NCI-H1048 (cell line): ENCODE results near the gene SPTBN5.

Experiments
- DNase-seq: peaks from one replicate; lab custom pipeline; 2025; lab: John Stamatoyannopoulos, UW

Gene SPTBN5

GRCh38 chr15:41866263-41866703 is 27.6 kb downstream of the SPTBN5 start:
- DNase-seq, result no peak

GRCh38 chr15:41865490-41866055 is 28.3 kb downstream of the SPTBN5 start:
- DNase-seq, result no peak

- DNase-seq, result no peak
Observed at GRCh38 chr15:41862515-41863116, 31.2 kb downstream of the SPTBN5 start.

GRCh38 chr15:41861736-41862356 is 32.0 kb downstream of the SPTBN5 start:
- no peak for DNase-seq

- no peak for DNase-seq
Observed at GRCh38 chr15:41860049-41860828, 33.6 kb downstream of the SPTBN5 start.

- no peak for DNase-seq
Observed at GRCh38 chr15:41858756-41859155, 35.1 kb downstream of the SPTBN5 start.

GRCh38 chr15:41857316-41857715 is 36.5 kb downstream of the SPTBN5 start:
- no peak for DNase-seq

GRCh38 chr15:41856716-41857115 is 37.1 kb downstream of the SPTBN5 start:
- DNase-seq, result no peak

GRCh38 chr15:41856262-41856661 is 37.6 kb downstream of the SPTBN5 start:
- no peak for DNase-seq

- DNase-seq, result no peak
Observed at GRCh38 chr15:41855261-41855961, 38.4 kb downstream of the SPTBN5 start.

- no peak for DNase-seq
Observed at GRCh38 chr15:41854443-41854842, 39.4 kb downstream of the SPTBN5 start.

- DNase-seq, result no peak
Observed at GRCh38 chr15:41853831-41854230, 40.0 kb downstream of the SPTBN5 start.

GRCh38 chr15:41852736-41853590 is 40.9 kb downstream of the SPTBN5 start:
- no peak for DNase-seq

GRCh38 chr15:41851755-41852370 is 42.0 kb downstream of the SPTBN5 start:
- no peak for DNase-seq

- DNase-seq, result no peak
Observed at GRCh38 chr15:41851167-41851523, 42.7 kb downstream of the SPTBN5 start.

- DNase-seq, result no peak
Observed at GRCh38 chr15:41850482-41851166, 43.2 kb downstream of the SPTBN5 start.

GRCh38 chr15:41849861-41850260 is 44.0 kb downstream of the SPTBN5 start:
- no peak for DNase-seq

- no peak for DNase-seq
Observed at GRCh38 chr15:41849204-41849603, 44.6 kb downstream of the SPTBN5 start.

GRCh38 chr15:41848631-41849030 is 45.2 kb downstream of the SPTBN5 start:
- DNase-seq, result no peak

GRCh38 chr15:41847981-41848380 is 45.9 kb downstream of the SPTBN5 start:
- no peak for DNase-seq
